ENCODE measurements around the gene TRAF7. TPM values are rescaled to one million over a fixed set of nuclear protein-coding genes. Genes with fewer than 3 reads are reported as not detected.

Gene TRAF7
- polyA plus RNA-seq, 3 donors, result 5.9 to 41.9 (median 6.7) TPM

- H3K27ac Mint-ChIP-seq, result peak overlapping the region in 2 of 7 donors; percentile 12 to 57
- H3K27ac ChIP-seq (ENCODE audit: low read depth in 1 of 2, low read length in 2 of 2), result peak overlapping the region in 1 of 2 donors; percentile 26
- H3K36me3 ChIP-seq (replicated peaks in 1 of 2; ENCODE audit: control insufficient read depth in 1 of 2, insufficient read depth in 2 of 2, low read length in 2 of 2), result peaks cover 3 to 9% of the 10 kb centered on the region in 2 donors
- peaks cover 83% of the 10 kb centered on the region for H4K20me1 ChIP-seq (ENCODE audit: insufficient read depth, low read length)
- peaks cover 63% of the 10 kb centered on the region for H3K4me1 Mint-ChIP-seq
- intact Hi-C loops (cut with micrococcal nuclease), result loop anchor here (5.0 to 10.0 kb wide), 5 partner anchors 131 to 352 kb away; partner anchors contain the start of genes ZNF598 (in 2 of the 2) and MSRB1 (in 1 of the 2)
- peaks cover 56% of the 10 kb centered on the region for H3K79me2 ChIP-seq (ENCODE audit: insufficient read depth, low read length)
- peaks cover 9 to 24% (median 13%) of the 10 kb centered on the region in 3 donors for H3K27me3 Mint-ChIP-seq (ENCODE audit: low read depth in 3 of 3)
- peaks cover 11 to 18% of the 10 kb centered on the region in 2 donors for H3K36me3 Mint-ChIP-seq
- peak overlapping the region in 2 of 3 experiments; percentile 28 to 97 for H3K4me3 ChIP-seq (replicated peaks in 1 of 3; ENCODE audit: low read depth in 2 of 3, low read length in 3 of 3)
- H3K9ac ChIP-seq (ENCODE audit: insufficient read depth, low read length, poor library complexity, severe bottlenecking), result peak overlapping the region; percentile 49
- no peak for DNase-seq
- peaks cover 0 to 22% of the 10 kb centered on the region in 2 donors for H3K27me3 ChIP-seq (ENCODE audit: control insufficient read depth in 2 of 2, insufficient read depth in 2 of 2, low read length in 2 of 2)
- H2AFZ ChIP-seq (ENCODE audit: insufficient read depth, low read depth, low read length, poor library complexity, severe bottlenecking), result no peak overlapping the region
- no peak for TF ChIP-seq CTCF (IDR thresholded peaks at IDR 0.05)
- peak overlapping the region; percentile 83 to 93 for H3K4me3 Mint-ChIP-seq
- H3K9me3 ChIP-seq (replicated peaks in 1 of 2; ENCODE audit: control insufficient read depth in 1 of 2, insufficient read depth in 1 of 2, low read length in 2 of 2), result no peaks in the 10 kb centered on the region
- peaks cover 0 to 6% (median 0%) of the 10 kb centered on the region in 7 donors for H3K9me3 Mint-ChIP-seq
- peaks cover 53 to 68% of the 10 kb centered on the region in 2 donors for H3K4me1 ChIP-seq (ENCODE audit: control insufficient read depth in 1 of 2, insufficient read depth in 2 of 2, low read length in 2 of 2)
- peak overlapping the region; percentile 89 for H3K4me2 ChIP-seq (replicated peaks; ENCODE audit: extremely low read depth, low read length, poor library complexity, severe bottlenecking)
- 60% methylated on average over 25 of the region's 25 CpGs for WGBS (ENCODE audit: insufficient coverage)
Measured at GRCh38 chr16:2152695-2153506, 2.7 kb upstream of the TRAF7 start.

- Histone ChIP-seq H4K20me1 (ENCODE audit: insufficient read depth, low read length) (peaks cover 91% of the 10 kb centered on the region), H3K27ac (ENCODE audit: low read depth in 1 of 2, low read length in 2 of 2) (peak overlapping the region; percentile 62 to 86), H2AFZ (ENCODE audit: insufficient read depth, low read depth, low read length, poor library complexity, severe bottlenecking) (peak overlapping the region; percentile 77), H3K4me3 (replicated peaks in 1 of 3; ENCODE audit: low read depth in 2 of 3, low read length in 3 of 3) (peak overlapping the region; percentile 86 to 97 (median 91)), H3K9ac (ENCODE audit: insufficient read depth, low read length, poor library complexity, severe bottlenecking) (peak overlapping the region; percentile 73), H3K79me2 (ENCODE audit: insufficient read depth, low read length) (peaks cover 74% of the 10 kb centered on the region), H3K9me3 (replicated peaks in 1 of 2; ENCODE audit: control insufficient read depth in 1 of 2, insufficient read depth in 1 of 2, low read length in 2 of 2) (no peaks in the 10 kb centered on the region), H3K4me1 (ENCODE audit: control insufficient read depth in 1 of 2, insufficient read depth in 2 of 2, low read length in 2 of 2) (peaks cover 40 to 55% of the 10 kb centered on the region in 2 donors), H3K4me2 (replicated peaks; ENCODE audit: extremely low read depth, low read length, poor library complexity, severe bottlenecking) (peak overlapping the region; percentile 89), H3K36me3 (replicated peaks in 1 of 2; ENCODE audit: control insufficient read depth in 1 of 2, insufficient read depth in 2 of 2, low read length in 2 of 2) (peaks cover 3 to 9% of the 10 kb centered on the region in 2 donors), H3K27me3 (ENCODE audit: control insufficient read depth in 2 of 2, insufficient read depth in 2 of 2, low read length in 2 of 2) (peaks cover 0 to 10% of the 10 kb centered on the region in 2 donors)
- Mint-ChIP-seq H3K4me3 (peak overlapping the region; percentile 83 to 93), H3K27ac (peak overlapping the region; percentile 80 to 93 (median 87)), H3K4me1 (peaks cover 60% of the 10 kb centered on the region), H3K9me3 (peaks cover 0 to 2% (median 0%) of the 10 kb centered on the region in 7 donors), H3K27me3 (ENCODE audit: low read depth in 3 of 3) (peaks cover 5 to 12% (median 9%) of the 10 kb centered on the region in 3 donors), H3K36me3 (peaks cover 12 to 18% of the 10 kb centered on the region in 2 donors)
- 5% methylated on average over 18 of the region's 23 CpGs for WGBS (ENCODE audit: insufficient coverage)
- DNase-seq, result no peak
- intact Hi-C loops (cut with micrococcal nuclease), result loop anchor here (2.0 to 10.0 kb wide), 8 partner anchors 50 to 350 kb away; partner anchors contain the start of genes MLST8 (in 2 of the 2), ZNF598 (in 2 of the 2), MSRB1 (in 1 of the 2) and NTHL1 (in 1 of the 2)
- TF ChIP-seq CTCF (IDR thresholded peaks at IDR 0.05), result no peak
Measured at GRCh38 chr16:2154533-2155090, 970 bp upstream of the TRAF7 start.

Data from CD14-positive monocyte (primary cell).